HEK293 (cell line): ENCODE measurements around the gene MIR17HG.

Source experiments
- MZF1 ChIP-seq: fragments of 450-650 bp; formaldehyde crosslinking; IDR thresholded peaks from 2 replicates; pipeline ENCODE4 v1.5.1; 2017; ENCODE audit warnings: missing biosample characterization, missing genetic modification characterization, borderline replicate concordance
- ZNF121 ChIP-seq: fragments of 450-650 bp; formaldehyde crosslinking; IDR thresholded peaks from 2 replicates; pipeline ENCODE4 v1.5.1; 2016; ENCODE audit warnings: missing biosample characterization, missing genetic modification characterization
- ZNF548 ChIP-seq: fragments of 450-650 bp; formaldehyde crosslinking; IDR thresholded peaks from 2 replicates; pipeline ENCODE4 v1.5.1; 2016; ENCODE audit warnings: missing biosample characterization, missing genetic modification characterization
- TF ChIP-seq, protein P1 (sequence below): fragments of 450-650 bp; formaldehyde crosslinking; IDR thresholded peaks from 2 replicates; pipeline ENCODE4 v1.5.1; 2017; ENCODE audit warnings: missing biosample characterization, missing genetic modification characterization
- TF ChIP-seq, protein P2 (sequence below): fragments of 450-650 bp; formaldehyde crosslinking; IDR thresholded peaks from 2 replicates; pipeline ENCODE4 v1.5.1; 2016; ENCODE audit warnings: missing biosample characterization, missing genetic modification characterization
- TF ChIP-seq, protein P3 (sequence below): fragments of 450-650 bp; formaldehyde crosslinking; IDR thresholded peaks from 2 replicates; pipeline ENCODE4 v1.5.1; 2016; ENCODE audit warnings: missing biosample characterization, missing genetic modification characterization

DNA sequence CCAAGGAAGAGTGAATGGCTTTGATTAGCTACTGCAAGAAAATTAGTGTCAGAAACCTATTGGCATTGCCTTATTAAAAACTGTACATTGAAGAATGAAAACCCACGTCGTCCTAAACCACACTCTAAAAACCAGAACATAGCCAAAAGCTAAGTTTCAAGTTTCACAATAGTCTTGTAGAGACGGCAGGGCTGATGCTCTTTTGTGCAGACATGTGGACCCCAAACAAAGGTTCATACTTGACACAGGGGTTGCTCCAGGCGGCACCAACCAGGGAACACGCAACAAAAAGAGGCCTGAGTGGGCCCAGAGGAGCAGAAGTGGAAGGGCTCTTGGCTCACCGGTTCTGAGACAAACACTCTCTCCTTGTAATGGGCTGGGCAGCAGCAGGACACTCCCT, 28.6 kb upstream of the MIR17HG start:
- no peak for TF ChIP-seq ZNF548 (tag by site-specific recombination)
- TF ChIP-seq ZNF121 (tag by site-specific recombination), result no peak
- TF ChIP-seq, protein P1, sequence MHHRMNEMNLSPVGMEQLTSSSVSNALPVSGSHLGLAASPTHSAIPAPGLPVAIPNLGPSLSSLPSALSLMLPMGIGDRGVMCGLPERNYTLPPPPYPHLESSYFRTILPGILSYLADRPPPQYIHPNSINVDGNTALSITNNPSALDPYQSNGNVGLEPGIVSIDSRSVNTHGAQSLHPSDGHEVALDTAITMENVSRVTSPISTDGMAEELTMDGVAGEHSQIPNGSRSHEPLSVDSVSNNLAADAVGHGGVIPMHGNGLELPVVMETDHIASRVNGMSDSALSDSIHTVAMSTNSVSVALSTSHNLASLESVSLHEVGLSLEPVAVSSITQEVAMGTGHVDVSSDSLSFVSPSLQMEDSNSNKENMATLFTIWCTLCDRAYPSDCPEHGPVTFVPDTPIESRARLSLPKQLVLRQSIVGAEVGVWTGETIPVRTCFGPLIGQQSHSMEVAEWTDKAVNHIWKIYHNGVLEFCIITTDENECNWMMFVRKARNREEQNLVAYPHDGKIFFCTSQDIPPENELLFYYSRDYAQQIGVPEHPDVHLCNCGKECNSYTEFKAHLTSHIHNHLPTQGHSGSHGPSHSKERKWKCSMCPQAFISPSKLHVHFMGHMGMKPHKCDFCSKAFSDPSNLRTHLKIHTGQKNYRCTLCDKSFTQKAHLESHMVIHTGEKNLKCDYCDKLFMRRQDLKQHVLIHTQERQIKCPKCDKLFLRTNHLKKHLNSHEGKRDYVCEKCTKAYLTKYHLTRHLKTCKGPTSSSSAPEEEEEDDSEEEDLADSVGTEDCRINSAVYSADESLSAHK (tag by site-specific recombination), result no peak
- TF ChIP-seq, protein P2, sequence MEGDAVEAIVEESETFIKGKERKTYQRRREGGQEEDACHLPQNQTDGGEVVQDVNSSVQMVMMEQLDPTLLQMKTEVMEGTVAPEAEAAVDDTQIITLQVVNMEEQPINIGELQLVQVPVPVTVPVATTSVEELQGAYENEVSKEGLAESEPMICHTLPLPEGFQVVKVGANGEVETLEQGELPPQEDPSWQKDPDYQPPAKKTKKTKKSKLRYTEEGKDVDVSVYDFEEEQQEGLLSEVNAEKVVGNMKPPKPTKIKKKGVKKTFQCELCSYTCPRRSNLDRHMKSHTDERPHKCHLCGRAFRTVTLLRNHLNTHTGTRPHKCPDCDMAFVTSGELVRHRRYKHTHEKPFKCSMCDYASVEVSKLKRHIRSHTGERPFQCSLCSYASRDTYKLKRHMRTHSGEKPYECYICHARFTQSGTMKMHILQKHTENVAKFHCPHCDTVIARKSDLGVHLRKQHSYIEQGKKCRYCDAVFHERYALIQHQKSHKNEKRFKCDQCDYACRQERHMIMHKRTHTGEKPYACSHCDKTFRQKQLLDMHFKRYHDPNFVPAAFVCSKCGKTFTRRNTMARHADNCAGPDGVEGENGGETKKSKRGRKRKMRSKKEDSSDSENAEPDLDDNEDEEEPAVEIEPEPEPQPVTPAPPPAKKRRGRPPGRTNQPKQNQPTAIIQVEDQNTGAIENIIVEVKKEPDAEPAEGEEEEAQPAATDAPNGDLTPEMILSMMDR, result no peak
- no peak for TF ChIP-seq MZF1 (tag by site-specific recombination)
- TF ChIP-seq, protein P3, sequence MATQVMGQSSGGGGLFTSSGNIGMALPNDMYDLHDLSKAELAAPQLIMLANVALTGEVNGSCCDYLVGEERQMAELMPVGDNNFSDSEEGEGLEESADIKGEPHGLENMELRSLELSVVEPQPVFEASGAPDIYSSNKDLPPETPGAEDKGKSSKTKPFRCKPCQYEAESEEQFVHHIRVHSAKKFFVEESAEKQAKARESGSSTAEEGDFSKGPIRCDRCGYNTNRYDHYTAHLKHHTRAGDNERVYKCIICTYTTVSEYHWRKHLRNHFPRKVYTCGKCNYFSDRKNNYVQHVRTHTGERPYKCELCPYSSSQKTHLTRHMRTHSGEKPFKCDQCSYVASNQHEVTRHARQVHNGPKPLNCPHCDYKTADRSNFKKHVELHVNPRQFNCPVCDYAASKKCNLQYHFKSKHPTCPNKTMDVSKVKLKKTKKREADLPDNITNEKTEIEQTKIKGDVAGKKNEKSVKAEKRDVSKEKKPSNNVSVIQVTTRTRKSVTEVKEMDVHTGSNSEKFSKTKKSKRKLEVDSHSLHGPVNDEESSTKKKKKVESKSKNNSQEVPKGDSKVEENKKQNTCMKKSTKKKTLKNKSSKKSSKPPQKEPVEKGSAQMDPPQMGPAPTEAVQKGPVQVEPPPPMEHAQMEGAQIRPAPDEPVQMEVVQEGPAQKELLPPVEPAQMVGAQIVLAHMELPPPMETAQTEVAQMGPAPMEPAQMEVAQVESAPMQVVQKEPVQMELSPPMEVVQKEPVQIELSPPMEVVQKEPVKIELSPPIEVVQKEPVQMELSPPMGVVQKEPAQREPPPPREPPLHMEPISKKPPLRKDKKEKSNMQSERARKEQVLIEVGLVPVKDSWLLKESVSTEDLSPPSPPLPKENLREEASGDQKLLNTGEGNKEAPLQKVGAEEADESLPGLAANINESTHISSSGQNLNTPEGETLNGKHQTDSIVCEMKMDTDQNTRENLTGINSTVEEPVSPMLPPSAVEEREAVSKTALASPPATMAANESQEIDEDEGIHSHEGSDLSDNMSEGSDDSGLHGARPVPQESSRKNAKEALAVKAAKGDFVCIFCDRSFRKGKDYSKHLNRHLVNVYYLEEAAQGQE (tag by site-specific recombination), result no peak
